GM12892 (cell line): ENCODE measurements around the gene CIB4.

Experiments used
- POLR2A ChIP-seq: IDR thresholded peaks from 2 replicates; pipeline ENCODE4 v1.6.1; 2011; ENCODE audit warnings: low read depth, low read length, control low read depth
- POLR2AphosphoS5 ChIP-seq: IDR thresholded peaks from 2 replicates; pipeline ENCODE4 v1.6.1; 2011; ENCODE audit warnings: low read depth, low read length, control low read depth
- TAF1 ChIP-seq: IDR thresholded peaks from 2 replicates; pipeline ENCODE4 v1.6.1; 2011; ENCODE audit warnings: low read depth, mild to moderate bottlenecking, control low read depth, low read length, borderline replicate concordance

- TF ChIP-seq TAF1 (no peak), POLR2AphosphoS5 (no peak), POLR2A (no peak)
These were observed 46.6 kb upstream of the CIB4 start for GRCh38 chr2:26687801-26688200.
